WI38 (cell line): ENCODE data around the gene PRAC1.
A peak's percentile ranks its signal among the peaks of the same experiment; 100 is the strongest.

Source experiments
- H3K4me3 ChIP-seq: 2 replicates; pipeline ENCODE4 v1.5.1; 2011; ENCODE audit warnings: low read depth, mild to moderate bottlenecking, control low read depth, low read length
- TF ChIP-seq, protein P1 (sequence below): IDR thresholded peaks from 2 replicates; pipeline ENCODE4 v1.5.1; 2012; ENCODE audit warnings: low read depth, mild to moderate bottlenecking, control low read depth, low read length

Gene PRAC1

GRCh38 chr17:48724251-48725003 lies 2.1 kb upstream of the PRAC1 start:
- TF ChIP-seq, protein P1, sequence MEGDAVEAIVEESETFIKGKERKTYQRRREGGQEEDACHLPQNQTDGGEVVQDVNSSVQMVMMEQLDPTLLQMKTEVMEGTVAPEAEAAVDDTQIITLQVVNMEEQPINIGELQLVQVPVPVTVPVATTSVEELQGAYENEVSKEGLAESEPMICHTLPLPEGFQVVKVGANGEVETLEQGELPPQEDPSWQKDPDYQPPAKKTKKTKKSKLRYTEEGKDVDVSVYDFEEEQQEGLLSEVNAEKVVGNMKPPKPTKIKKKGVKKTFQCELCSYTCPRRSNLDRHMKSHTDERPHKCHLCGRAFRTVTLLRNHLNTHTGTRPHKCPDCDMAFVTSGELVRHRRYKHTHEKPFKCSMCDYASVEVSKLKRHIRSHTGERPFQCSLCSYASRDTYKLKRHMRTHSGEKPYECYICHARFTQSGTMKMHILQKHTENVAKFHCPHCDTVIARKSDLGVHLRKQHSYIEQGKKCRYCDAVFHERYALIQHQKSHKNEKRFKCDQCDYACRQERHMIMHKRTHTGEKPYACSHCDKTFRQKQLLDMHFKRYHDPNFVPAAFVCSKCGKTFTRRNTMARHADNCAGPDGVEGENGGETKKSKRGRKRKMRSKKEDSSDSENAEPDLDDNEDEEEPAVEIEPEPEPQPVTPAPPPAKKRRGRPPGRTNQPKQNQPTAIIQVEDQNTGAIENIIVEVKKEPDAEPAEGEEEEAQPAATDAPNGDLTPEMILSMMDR: peak; percentile 70
- no peak overlapping the region for H3K4me3 ChIP-seq

DNA sequence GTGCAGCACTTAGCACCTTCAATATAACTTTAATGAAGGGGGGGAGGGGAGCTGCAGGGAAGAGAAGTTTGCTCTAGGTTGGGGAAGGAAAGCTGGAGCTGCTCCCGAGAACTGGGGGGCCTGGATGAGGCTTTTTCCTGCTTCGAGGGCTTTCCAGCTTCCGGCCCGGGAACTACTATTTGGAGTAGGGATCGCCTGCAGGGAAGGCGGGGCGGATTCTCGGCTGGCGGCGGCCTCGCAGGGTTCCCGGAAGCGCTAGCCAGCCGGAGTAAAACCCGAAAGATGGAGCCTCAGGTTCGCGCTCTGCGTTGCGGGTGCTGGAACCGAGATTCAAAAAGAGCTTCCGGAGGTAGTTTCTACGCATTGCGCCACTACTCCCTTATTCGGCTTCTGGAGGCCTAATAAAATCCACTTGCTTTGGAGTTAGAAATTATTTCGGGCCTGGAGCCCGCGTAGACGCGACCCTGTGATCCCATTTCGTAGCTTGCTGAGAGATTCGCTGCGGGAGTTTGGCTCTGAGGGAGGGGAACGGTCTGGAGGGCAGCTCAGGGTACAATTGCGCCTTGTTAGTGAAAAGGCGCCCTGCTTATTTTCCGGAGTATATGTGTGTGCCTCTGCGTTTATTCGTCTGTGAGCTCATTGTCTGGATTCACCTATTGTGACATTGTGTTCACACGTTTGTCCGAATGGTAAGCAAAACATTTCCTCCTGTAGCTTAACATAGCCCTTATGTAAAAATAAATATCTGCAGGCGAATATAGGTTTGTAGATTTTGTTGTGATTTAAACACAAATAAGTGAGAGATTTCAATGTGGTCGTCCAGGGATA lies 1.3 kb upstream of the PRAC1 start:
- TF ChIP-seq, protein P1: no peak
- H3K4me3 ChIP-seq: no peak overlapping the region

DNA sequence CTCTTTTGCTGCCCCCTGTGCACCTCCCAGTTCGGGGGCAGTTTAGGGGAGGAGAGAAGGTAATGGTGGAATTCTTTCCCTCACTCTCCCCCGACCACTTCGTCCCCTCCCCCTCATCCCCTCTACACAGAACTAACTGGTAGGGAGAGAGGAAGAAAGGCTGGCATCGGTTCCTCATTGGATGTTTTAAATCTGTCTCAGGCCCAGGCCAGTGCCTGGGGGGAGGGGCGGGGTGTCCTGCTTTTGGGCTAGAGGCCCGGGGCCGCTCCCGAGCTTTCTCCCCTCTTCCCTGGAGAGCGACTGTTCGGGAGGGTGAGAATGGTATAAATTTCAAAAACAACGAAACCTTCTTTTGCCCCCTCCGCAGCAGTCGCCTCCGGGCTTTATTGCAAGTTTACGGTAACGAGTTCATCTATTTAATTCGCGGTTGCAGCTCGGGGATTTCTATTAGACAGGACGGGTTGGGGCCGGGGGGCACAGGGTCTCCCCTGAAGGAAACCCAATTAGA lies 651 bp upstream of the PRAC1 start, which contains the start of gene PRAC2:
Gene PRAC2 (plus strand): TSS at position 271 of the 508 bp plus-strand sequence. CDS start 1,226 bp downstream, outside the sequence.
- TF ChIP-seq, protein P1: no peak
- no peak within 1 kb of the TSS for H3K4me3 ChIP-seq

GRCh38 chr17:48721009-48721402 lies 1.3 kb downstream of the PRAC1 start:
- H3K4me3 ChIP-seq: no peak overlapping the region
- TF ChIP-seq, protein P1: no peak

- no peak overlapping the region for H3K4me3 ChIP-seq
- TF ChIP-seq, protein P1: no peak
These were observed 1.9 kb downstream of the PRAC1 start for GRCh38 chr17:48720266-48721008.

- TF ChIP-seq, protein P1: no peak
- H3K4me3 ChIP-seq: no peak overlapping the region
These were observed 2.6 kb downstream of the PRAC1 start for GRCh38 chr17:48719642-48720265.
